Retinal pigment epithelial cell (primary cell): ENCODE results near the gene CACNG4.

Experiments
- DNase-seq: peaks from one replicate; pipeline ENCODE4 v3.0.0-alpha.2; 2010; ENCODE audit warnings: low read depth
- H3K4me3 ChIP-seq: 2 replicates; pipeline ENCODE4 v1.5.1; 2011; ENCODE audit warnings: mild to moderate bottlenecking, low read length, control low read depth, moderate library complexity
- TF ChIP-seq, protein P1 (sequence below): conservative IDR thresholded peaks from 2 replicates; pipeline ENCODE4 v1.5.1; 2011; ENCODE audit warnings: low read depth, low read length, control low read depth, inconsistent platforms

Gene CACNG4

DNA sequence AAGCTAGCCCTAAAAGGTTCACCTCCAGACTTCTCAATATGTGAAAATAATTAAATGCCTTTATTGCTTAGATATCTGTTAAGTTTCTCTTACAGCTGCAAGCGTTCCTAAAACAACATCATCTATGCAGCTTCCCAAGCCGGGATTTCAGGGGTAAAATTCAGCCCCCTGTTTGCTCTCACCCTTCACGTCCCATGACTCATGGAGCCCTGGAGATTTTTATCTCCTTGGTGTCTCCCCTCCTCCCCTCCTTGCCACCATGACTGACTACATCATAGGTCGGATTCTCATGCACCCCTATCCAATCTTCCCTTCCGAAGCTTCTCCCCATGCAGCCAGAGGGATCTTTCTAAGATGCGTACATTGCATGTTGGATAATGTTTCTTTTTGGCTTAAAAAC lies 21.0 kb upstream of the CACNG4 start:
- TF ChIP-seq, protein P1, sequence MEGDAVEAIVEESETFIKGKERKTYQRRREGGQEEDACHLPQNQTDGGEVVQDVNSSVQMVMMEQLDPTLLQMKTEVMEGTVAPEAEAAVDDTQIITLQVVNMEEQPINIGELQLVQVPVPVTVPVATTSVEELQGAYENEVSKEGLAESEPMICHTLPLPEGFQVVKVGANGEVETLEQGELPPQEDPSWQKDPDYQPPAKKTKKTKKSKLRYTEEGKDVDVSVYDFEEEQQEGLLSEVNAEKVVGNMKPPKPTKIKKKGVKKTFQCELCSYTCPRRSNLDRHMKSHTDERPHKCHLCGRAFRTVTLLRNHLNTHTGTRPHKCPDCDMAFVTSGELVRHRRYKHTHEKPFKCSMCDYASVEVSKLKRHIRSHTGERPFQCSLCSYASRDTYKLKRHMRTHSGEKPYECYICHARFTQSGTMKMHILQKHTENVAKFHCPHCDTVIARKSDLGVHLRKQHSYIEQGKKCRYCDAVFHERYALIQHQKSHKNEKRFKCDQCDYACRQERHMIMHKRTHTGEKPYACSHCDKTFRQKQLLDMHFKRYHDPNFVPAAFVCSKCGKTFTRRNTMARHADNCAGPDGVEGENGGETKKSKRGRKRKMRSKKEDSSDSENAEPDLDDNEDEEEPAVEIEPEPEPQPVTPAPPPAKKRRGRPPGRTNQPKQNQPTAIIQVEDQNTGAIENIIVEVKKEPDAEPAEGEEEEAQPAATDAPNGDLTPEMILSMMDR = no peak
- no peak overlapping the region for H3K4me3 ChIP-seq
- DNase-seq = no peak

DNA sequence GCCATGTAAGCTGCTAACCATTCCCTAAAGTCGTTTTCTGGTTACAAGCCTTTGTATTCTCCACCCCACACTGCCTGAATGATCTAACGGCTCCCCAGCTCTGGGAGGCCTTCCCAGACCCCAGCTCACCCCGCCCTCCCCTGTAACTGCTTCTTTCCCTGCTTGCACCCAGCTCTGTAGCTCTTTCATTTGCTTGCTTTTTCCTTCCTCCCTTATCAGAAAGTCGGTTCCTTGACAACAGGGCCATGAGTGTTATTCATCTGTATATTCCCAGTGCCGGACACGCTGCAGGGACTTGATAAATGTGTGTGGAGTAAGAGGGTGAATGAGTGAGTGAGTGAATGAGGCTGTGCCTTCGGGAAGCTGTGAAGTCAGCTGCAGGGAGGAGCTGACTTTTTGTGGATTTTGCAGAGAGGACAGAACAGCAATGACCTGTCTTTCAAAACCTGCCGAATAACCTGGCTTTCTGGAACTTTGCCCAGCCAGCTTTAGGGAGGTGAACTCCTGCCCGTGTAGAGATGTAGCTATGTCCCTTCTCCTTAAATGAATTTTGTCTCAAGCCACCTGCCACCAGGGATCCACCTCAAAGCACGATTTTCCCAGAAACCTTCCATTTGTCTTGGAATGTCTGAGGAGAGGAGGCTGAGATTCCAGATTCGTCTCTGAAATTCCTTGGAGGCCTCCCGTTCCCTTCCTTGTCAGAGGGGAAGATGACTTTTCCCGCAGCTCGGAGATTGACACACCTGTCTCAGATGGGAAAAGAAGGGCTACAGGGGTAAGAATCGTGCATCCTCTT lies 20.0 kb upstream of the CACNG4 start:
- H3K4me3 ChIP-seq = no peak overlapping the region
- no peak for DNase-seq
- TF ChIP-seq, protein P1 = no peak

DNA sequence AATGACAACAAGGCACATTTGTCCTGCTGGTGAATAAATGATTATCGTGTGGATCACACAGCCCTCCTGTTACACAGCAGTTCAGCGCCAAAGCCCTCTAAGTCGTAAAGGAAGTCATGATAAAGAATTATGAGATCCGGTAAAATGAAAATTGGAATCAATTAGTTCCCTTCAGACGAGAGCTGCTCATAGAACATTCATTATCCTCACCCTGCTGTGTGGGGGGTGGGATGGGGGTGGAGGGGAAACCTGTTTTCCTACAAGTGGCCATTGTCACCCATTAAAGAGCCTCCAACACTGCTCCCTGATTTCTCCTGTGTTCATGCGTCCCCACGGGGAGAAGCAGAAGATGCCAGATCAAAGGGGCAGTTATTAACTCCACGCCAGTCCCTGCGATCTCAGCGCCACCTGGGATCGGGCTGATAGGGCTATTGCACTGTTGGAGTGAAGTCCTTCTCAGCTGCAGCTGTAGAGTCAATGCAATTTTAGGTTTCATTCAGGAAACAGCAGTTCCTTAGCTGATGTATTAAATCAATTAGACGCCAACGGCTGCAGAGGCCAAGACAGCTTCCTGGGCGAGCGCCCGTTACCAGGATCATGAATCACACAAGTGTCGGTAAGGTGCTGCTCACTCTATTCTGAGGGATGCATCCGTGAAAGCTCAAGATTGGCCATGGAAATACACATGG lies 19.2 kb upstream of the CACNG4 start:
- no peak overlapping the region for H3K4me3 ChIP-seq
- TF ChIP-seq, protein P1 = no peak
- no peak for DNase-seq

- H3K4me3 ChIP-seq = no peak overlapping the region
- TF ChIP-seq, protein P1 = no peak
- no peak for DNase-seq
These were observed 18.3 kb upstream of the CACNG4 start for GRCh38 chr17:66946251-66946650.

DNA sequence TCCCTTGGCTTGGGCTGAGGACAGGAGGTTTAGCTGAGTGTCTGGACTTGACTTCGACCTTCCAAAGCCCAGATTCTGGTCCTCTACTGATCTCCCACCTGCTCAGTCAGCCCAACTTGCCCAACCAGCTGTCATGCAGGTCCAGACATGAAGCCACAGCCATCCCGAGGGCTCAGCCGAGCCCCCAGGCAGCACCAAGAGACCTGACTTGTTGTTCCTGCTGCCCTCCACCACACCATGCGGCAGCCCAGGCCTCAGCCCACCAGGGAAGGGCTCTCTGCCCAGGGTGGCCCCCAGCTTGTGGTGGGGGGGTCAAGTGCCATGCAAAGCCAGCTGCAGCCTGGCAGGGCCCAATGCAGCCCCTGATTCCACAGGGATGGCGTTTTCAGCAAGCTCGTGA lies 17.2 kb upstream of the CACNG4 start:
- no peak overlapping the region for H3K4me3 ChIP-seq
- no peak for DNase-seq
- TF ChIP-seq, protein P1 = no peak

GRCh38 chr17:66948061-66948750 lies 16.3 kb upstream of the CACNG4 start:
- no peak overlapping the region for H3K4me3 ChIP-seq
- no peak for DNase-seq
- TF ChIP-seq, protein P1 = no peak
